Endometrial microvascular endothelial cells (primary cell): ENCODE measurements around the gene GCGR. TPM values are rescaled to one million over a fixed set of nuclear protein-coding genes. Genes with fewer than 3 reads are reported as not detected.

Source experiments
- in situ Hi-C: cut with HindIII; loops from 2 replicates; pipeline ENCODE4 v1.10.0; 2017; ENCODE audit warnings: low sequenced_read_pairs, low pct_unique_long_range_greater_than_20kb; ENCODE audit errors: inconsistent ontology term
- total RNA-seq: library from RNA; depleted of rRNA; stranded (reverse); fragments of >200 nt; gene quantifications from one replicate; pipeline ENCODE4 v1.2.3, GENCODE V29; 2015; ENCODE audit errors: inconsistent ontology term

The GCGR gene
- total RNA-seq, 1 donor from 2014 or later: not detected

GRCh38 chr17:81810892-81811704 is 7.1 kb downstream of the GCGR start:
- in situ Hi-C loops: no loop called here

GRCh38 chr17:81811705-81812570 is 8.0 kb downstream of the GCGR start:
- in situ Hi-C loops: no loop called here

- in situ Hi-C loops: no loop called here
Observed at GRCh38 chr17:81812571-81813370, 8.8 kb downstream of the GCGR start.

- in situ Hi-C loops: no loop called here
Observed at GRCh38 chr17:81813371-81813684, 9.4 kb downstream of the GCGR start.

- in situ Hi-C loops: no loop called here
Observed at GRCh38 chr17:81813861-81814683, 10.1 kb downstream of the GCGR start.

- in situ Hi-C loops: no loop called here
Observed at GRCh38 chr17:81814748-81815645, 11.0 kb downstream of the GCGR start.

GRCh38 chr17:81815646-81815986 is 11.7 kb downstream of the GCGR start:
- in situ Hi-C loops: no loop called here

- in situ Hi-C loops: no loop called here
Observed at GRCh38 chr17:81817758-81818147, 13.8 kb downstream of the GCGR start.

- in situ Hi-C loops: no loop called here
Observed at GRCh38 chr17:81819708-81820107, 15.8 kb downstream of the GCGR start.

GRCh38 chr17:81821147-81821546 is 17.2 kb downstream of the GCGR start:
- in situ Hi-C loops: no loop called here

GRCh38 chr17:81821603-81822311 is 17.8 kb downstream of the GCGR start:
- in situ Hi-C loops: no loop called here

- in situ Hi-C loops: no loop called here
Observed at GRCh38 chr17:81822312-81822637, 18.3 kb downstream of the GCGR start.

GRCh38 chr17:81822996-81823819 is 19.3 kb downstream of the GCGR start:
- in situ Hi-C loops: no loop called here

GRCh38 chr17:81823820-81824550 is 20.0 kb downstream of the GCGR start:
- in situ Hi-C loops: no loop called here

- in situ Hi-C loops: no loop called here
Observed at GRCh38 chr17:81824595-81824994, 20.6 kb downstream of the GCGR start.
